HG03108 (cell line): ENCODE data around the gene NLRP9.
A peak's percentile ranks its signal among the peaks of the same experiment; 100 is the strongest.

Source experiments
- ATAC-seq: cut with Tn5 transposase; IDR thresholded peaks from one replicate; pipeline ENCODE4 v1.9.1; 2021; ENCODE audit warnings: moderate library complexity; ENCODE audit not compliant: unreplicated experiment

NLRP9 gene

GRCh38 chr19:55674841-55675660, 63.2 kb downstream of the NLRP9 start, which contains the start of gene EPN1:
TSS of gene EPN1 (plus strand) at chr19:55675226. CDS start at chr19:55678628, 3,402 bp downstream.
- ATAC-seq, result peak; percentile 54

GRCh38 chr19:55674459-55674840, 63.8 kb downstream of the NLRP9 start:
- ATAC-seq, result no peak

GRCh38 chr19:55673889-55674288, 64.3 kb downstream of the NLRP9 start:
- ATAC-seq, result no peak

- ATAC-seq, result no peak
Measured at GRCh38 chr19:55673465-55673864, 64.7 kb downstream of the NLRP9 start.

- no peak for ATAC-seq
Measured at GRCh38 chr19:55672418-55672817, 65.8 kb downstream of the NLRP9 start.

- ATAC-seq, result no peak
Measured at GRCh38 chr19:55671054-55671378, 67.2 kb downstream of the NLRP9 start.

- no peak for ATAC-seq
Measured at GRCh38 chr19:55670280-55671053, 67.7 kb downstream of the NLRP9 start.

- no peak for ATAC-seq
Measured at GRCh38 chr19:55669418-55670279, 68.6 kb downstream of the NLRP9 start.

- no peak for ATAC-seq
Measured at GRCh38 chr19:55668603-55669348, 69.4 kb downstream of the NLRP9 start.

- ATAC-seq, result no peak
Measured at GRCh38 chr19:55667958-55668357, 70.2 kb downstream of the NLRP9 start.

- ATAC-seq, result no peak
Measured at GRCh38 chr19:55667511-55667910, 70.7 kb downstream of the NLRP9 start.

- no peak for ATAC-seq
Measured at GRCh38 chr19:55667006-55667381, 71.2 kb downstream of the NLRP9 start.

GRCh38 chr19:55666343-55667005, 71.7 kb downstream of the NLRP9 start:
- no peak for ATAC-seq

GRCh38 chr19:55663846-55664536, 74.2 kb downstream of the NLRP9 start:
- ATAC-seq, result no peak

- no peak for ATAC-seq
Measured at GRCh38 chr19:55661826-55662225, 76.4 kb downstream of the NLRP9 start.

- ATAC-seq, result no peak
Measured at GRCh38 chr19:55660991-55661390, 77.2 kb downstream of the NLRP9 start.

- no peak for ATAC-seq
Measured at GRCh38 chr19:55660404-55660803, 77.8 kb downstream of the NLRP9 start.

GRCh38 chr19:55659822-55660221, 78.4 kb downstream of the NLRP9 start:
- ATAC-seq, result no peak

GRCh38 chr19:55658846-55659459, 79.2 kb downstream of the NLRP9 start:
- ATAC-seq, result no peak
